ENCODE measurements around the gene FEZF2. TPM values are rescaled to one million over a fixed set of nuclear protein-coding genes. Genes with fewer than 3 reads are reported as not detected.
A peak's percentile ranks its signal among the peaks of the same experiment; 100 is the strongest.

FEZF2 gene
- total RNA-seq, 1 donor from 2014 or later = not detected

DNA sequence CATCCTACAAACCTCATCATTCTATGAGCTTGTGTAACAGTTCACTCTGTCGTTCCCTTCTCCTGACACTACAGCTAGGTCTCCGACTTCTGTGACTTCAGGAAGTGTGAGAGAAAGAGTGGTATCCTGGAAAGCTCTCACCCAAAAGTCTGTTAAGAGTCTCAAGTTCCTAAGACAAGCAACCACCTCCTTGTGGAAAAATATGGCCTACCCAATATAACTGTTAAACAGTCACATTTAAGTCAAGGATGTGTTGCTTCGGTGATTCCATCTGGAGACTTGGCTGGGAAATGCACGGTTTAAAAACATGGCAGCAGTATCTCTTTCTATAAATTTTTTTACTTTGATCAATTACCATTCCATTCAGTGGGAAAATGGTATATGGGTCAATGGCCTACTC, 13.8 kb downstream of the FEZF2 start:
- intact Hi-C loops (cut with micrococcal nuclease) = no loop called here

DNA sequence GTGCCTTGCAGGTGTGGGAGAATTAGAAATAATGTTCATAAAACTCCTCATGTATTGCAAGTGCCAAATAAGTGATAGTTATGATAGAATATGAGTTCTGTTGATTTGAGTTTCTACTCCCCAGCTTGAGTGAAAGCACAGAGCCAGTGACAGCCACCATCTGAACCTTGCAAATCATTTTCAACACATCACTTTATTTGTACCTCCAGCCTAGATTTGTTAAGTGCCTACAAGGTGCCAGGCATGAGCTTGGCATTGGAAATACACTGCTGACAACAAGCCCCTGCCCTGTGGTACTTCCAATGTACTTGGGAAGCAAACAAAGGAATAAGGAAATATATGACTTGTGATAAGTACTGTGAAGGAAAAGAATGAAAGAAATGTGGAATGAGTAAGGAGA, 17.0 kb downstream of the FEZF2 start:
- Histone ChIP-seq H3K4me3 (no peak overlapping the region), H3K4me1 (no peaks in the 10 kb centered on the region), H3K36me3 (no peaks in the 10 kb centered on the region), H3K27ac (replicated peaks) (no peak overlapping the region), H3K27me3 (ENCODE audit: low read depth) (peaks cover 93% of the 10 kb centered on the region), H3K9me3 (replicated peaks) (no peaks in the 10 kb centered on the region)
- intact Hi-C loops (cut with micrococcal nuclease) = no loop called here
- DNase-seq = no peak
- TF ChIP-seq, protein P1, sequence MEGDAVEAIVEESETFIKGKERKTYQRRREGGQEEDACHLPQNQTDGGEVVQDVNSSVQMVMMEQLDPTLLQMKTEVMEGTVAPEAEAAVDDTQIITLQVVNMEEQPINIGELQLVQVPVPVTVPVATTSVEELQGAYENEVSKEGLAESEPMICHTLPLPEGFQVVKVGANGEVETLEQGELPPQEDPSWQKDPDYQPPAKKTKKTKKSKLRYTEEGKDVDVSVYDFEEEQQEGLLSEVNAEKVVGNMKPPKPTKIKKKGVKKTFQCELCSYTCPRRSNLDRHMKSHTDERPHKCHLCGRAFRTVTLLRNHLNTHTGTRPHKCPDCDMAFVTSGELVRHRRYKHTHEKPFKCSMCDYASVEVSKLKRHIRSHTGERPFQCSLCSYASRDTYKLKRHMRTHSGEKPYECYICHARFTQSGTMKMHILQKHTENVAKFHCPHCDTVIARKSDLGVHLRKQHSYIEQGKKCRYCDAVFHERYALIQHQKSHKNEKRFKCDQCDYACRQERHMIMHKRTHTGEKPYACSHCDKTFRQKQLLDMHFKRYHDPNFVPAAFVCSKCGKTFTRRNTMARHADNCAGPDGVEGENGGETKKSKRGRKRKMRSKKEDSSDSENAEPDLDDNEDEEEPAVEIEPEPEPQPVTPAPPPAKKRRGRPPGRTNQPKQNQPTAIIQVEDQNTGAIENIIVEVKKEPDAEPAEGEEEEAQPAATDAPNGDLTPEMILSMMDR (IDR thresholded peaks at IDR 0.05; ENCODE audit: borderline replicate concordance) = no peak

More for the DNA sequence above, 13.8 kb downstream of the FEZF2 start:
- TF ChIP-seq, protein P1 (IDR thresholded peaks at IDR 0.05; ENCODE audit: borderline replicate concordance) = no peak
- Histone ChIP-seq H3K36me3 (no peaks in the 10 kb centered on the region), H3K9me3 (replicated peaks) (no peaks in the 10 kb centered on the region), H3K27ac (replicated peaks) (no peak overlapping the region), H3K4me3 (no peak overlapping the region), H3K27me3 (ENCODE audit: low read depth) (peaks cover 95% of the 10 kb centered on the region), H3K4me1 (no peaks in the 10 kb centered on the region)
- no peak for DNase-seq

DNA sequence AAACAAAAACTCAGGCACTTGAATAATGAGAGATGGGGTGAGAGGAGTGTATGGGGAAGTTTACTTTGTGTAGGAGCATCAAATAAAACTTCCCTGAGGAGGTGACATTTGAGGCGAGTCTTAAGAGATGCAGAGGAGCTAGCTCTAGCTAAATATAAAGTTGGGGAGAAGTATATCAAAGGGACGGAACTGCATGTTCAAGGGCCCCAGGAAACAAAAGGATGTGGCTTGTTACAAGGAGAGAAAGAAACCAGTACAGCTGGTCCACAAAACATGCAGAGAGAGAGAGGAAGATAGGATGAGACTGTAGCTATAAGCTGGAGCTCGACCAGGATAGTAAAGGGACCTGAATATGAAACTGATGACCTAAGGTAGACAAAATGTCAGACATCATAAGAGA, 17.6 kb downstream of the FEZF2 start:
- H3K36me3 ChIP-seq = no peaks in the 10 kb centered on the region
- DNase-seq = no peak
- TF ChIP-seq, protein P1 (IDR thresholded peaks at IDR 0.05; ENCODE audit: borderline replicate concordance) = no peak
- no peaks in the 10 kb centered on the region for H3K9me3 ChIP-seq (replicated peaks)
- no peak overlapping the region for H3K4me3 ChIP-seq
- intact Hi-C loops (cut with micrococcal nuclease) = no loop called here
- H3K27me3 ChIP-seq (ENCODE audit: low read depth) = peaks cover 93% of the 10 kb centered on the region
- no peaks in the 10 kb centered on the region for H3K4me1 ChIP-seq
- H3K27ac ChIP-seq (replicated peaks) = no peak overlapping the region

DNA sequence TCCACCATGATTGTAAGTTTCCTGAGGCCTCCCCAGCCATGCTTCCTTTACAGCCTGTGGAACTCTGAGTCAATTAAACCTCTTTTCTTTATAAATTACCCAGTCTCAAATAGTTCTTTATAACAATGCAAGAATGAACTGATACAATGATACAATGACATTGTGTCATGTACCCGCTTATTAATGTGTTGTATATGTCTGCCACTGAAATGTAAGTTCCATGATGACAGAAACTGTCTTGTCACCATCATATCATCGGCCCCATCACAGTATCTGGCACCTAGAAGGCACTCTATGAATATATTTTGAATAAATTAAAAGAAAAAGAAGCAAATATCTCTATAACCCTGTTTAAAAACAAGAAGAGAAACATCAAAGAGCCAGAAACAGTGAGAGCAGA, 29.6 kb downstream of the FEZF2 start:
- H3K36me3 ChIP-seq = no peaks in the 10 kb centered on the region
- H3K27ac ChIP-seq (replicated peaks) = no peak overlapping the region
- DNase-seq = no peak
- TF ChIP-seq, protein P1 (IDR thresholded peaks at IDR 0.05; ENCODE audit: borderline replicate concordance) = no peak
- H3K4me3 ChIP-seq = no peak overlapping the region
- no peaks in the 10 kb centered on the region for H3K4me1 ChIP-seq
- intact Hi-C loops (cut with micrococcal nuclease) = no loop called here
- no peaks in the 10 kb centered on the region for H3K9me3 ChIP-seq (replicated peaks)
- peaks cover 42% of the 10 kb centered on the region for H3K27me3 ChIP-seq (ENCODE audit: low read depth)

DNA sequence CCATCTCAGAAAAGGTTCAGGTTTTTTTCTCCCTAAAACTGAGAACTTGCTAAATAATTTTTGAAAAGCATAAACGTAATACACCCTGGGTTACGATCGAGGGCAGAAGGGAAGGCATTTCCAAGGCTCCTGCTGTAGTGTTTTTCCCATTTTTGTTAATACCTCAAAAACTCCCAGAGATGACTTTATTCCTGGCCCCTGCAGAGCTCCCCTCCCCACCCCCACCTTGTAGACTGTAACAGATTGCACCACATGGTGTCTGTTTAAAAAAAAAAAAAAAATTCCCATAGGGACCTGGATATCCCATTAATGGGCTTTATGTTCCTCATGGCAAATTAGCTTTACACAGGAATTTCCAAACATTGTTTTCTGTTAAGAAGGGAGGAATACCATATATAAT, 38.2 kb downstream of the FEZF2 start:
- Histone ChIP-seq H3K27ac (replicated peaks) (no peak overlapping the region), H3K4me1 (no peaks in the 10 kb centered on the region), H3K36me3 (no peaks in the 10 kb centered on the region), H3K4me3 (no peak overlapping the region), H3K9me3 (replicated peaks) (no peaks in the 10 kb centered on the region), H3K27me3 (ENCODE audit: low read depth) (no peaks in the 10 kb centered on the region)
- intact Hi-C loops (cut with micrococcal nuclease) = no loop called here
- DNase-seq = no peak
- TF ChIP-seq, protein P1 (IDR thresholded peaks at IDR 0.05; ENCODE audit: borderline replicate concordance) = no peak

DNA sequence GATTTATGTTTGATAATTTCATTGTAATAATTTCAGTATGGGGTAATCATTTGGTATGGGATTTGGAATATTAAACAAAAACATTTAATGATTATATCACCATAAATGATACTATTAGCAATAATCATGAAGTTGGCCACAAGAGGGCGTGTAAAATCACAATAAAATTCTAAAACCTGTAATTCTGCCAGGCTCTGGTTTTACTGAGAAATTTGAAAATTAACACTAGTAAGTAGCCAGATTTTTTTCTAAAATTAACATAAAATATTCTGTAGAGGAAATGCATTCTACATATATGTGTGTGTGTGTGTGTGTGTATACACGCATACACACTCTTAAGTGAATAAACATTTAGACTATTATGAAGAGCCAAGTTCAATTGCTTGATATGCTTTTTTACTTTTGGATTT, 40.5 kb downstream of the FEZF2 start:
- Histone ChIP-seq H3K4me1 (no peaks in the 10 kb centered on the region), H3K4me3 (no peak overlapping the region), H3K9me3 (replicated peaks) (no peaks in the 10 kb centered on the region), H3K36me3 (no peaks in the 10 kb centered on the region), H3K27me3 (ENCODE audit: low read depth) (no peaks in the 10 kb centered on the region), H3K27ac (replicated peaks) (no peak overlapping the region)
- intact Hi-C loops (cut with micrococcal nuclease) = no loop called here
- TF ChIP-seq, protein P1 (IDR thresholded peaks at IDR 0.05; ENCODE audit: borderline replicate concordance) = peak; percentile 63
- DNase-seq = no peak
